Raji (cell line): ENCODE results near the gene IKZF3.

Experiments used
- POLR2A ChIP-seq: IDR thresholded peaks from 2 replicates; pipeline ENCODE4 v1.6.1; 2011; ENCODE audit warnings: low read depth, low read length, control low read depth; ENCODE audit not compliant: insufficient read depth

IKZF3 gene

GRCh38 chr17:39774047-39774446 lies 90.1 kb downstream of the IKZF3 start:
- TF ChIP-seq POLR2A: no peak

GRCh38 chr17:39772987-39773934 lies 90.9 kb downstream of the IKZF3 start:
- no peak for TF ChIP-seq POLR2A

GRCh38 chr17:39772415-39772814 lies 91.7 kb downstream of the IKZF3 start:
- no peak for TF ChIP-seq POLR2A

- TF ChIP-seq POLR2A: no peak; the same call in 1 of the 2 replicates
Observed at GRCh38 chr17:39769974-39770587, 94.0 kb downstream of the IKZF3 start.

GRCh38 chr17:39767147-39767546 lies 97.0 kb downstream of the IKZF3 start:
- no peak for TF ChIP-seq POLR2A

GRCh38 chr17:39765766-39766165 lies 98.3 kb downstream of the IKZF3 start:
- TF ChIP-seq POLR2A: no peak

- no peak for TF ChIP-seq POLR2A
Observed at GRCh38 chr17:39765175-39765574, 98.9 kb downstream of the IKZF3 start.

- TF ChIP-seq POLR2A: no peak
Observed at GRCh38 chr17:39763051-39763820, 100.9 kb downstream of the IKZF3 start.

GRCh38 chr17:39761861-39762496 lies 102.1 kb downstream of the IKZF3 start:
- TF ChIP-seq POLR2A: no peak

GRCh38 chr17:39759204-39759603 lies 104.9 kb downstream of the IKZF3 start:
- TF ChIP-seq POLR2A: peak; percentile 14; the same call in 1 of the 2 replicates

- TF ChIP-seq POLR2A: peak; percentile 41
Observed at GRCh38 chr17:39757931-39758873, 105.9 kb downstream of the IKZF3 start.

- TF ChIP-seq POLR2A: no peak
Observed at GRCh38 chr17:39757176-39757662, 106.9 kb downstream of the IKZF3 start.

GRCh38 chr17:39756380-39757079 lies 107.6 kb downstream of the IKZF3 start:
- peak; percentile 15; the same call in 1 of the 2 replicates for TF ChIP-seq POLR2A
